HL-60 (cell line): ENCODE measurements around the gene TRIO.

ENCODE experiments used
- DNase-seq, 2 experiments: peaks; one replicate each; pipeline ENCODE4 v3.0.0-alpha.2; 2010 to 2020; ENCODE audit warnings: low read depth in 1 of 2, low spot score in 1 of 2
- H3K27ac ChIP-seq: fragments of 250-450 bp; sonication (Bioruptor Pico); replicated peaks from 2 replicates; pipeline ENCODE4 v1.5.1; 2020; ENCODE audit warnings: mild to moderate bottlenecking, moderate library complexity
- H3K27me3 ChIP-seq: fragments of 250-450 bp; sonication (Bioruptor Pico); 2 replicates; pipeline ENCODE4 v1.5.1; 2021; ENCODE audit warnings: mild to moderate bottlenecking, moderate library complexity; ENCODE audit not compliant: insufficient read depth, poor library complexity, severe bottlenecking
- H3K4me3 ChIP-seq: replicated peaks from 2 replicates; pipeline ENCODE4 v1.5.1; 2011; ENCODE audit warnings: mild to moderate bottlenecking, control low read depth, low read length; ENCODE audit not compliant: insufficient read depth
- GABPA ChIP-seq: IDR thresholded peaks from 2 replicates; pipeline ENCODE4 v1.6.1; 2012; ENCODE audit warnings: low read depth
- POLR2AphosphoS5 ChIP-seq: IDR thresholded peaks from 2 replicates; pipeline ENCODE4 v1.6.1; 2012; ENCODE audit warnings: low read depth
- SPI1 ChIP-seq: IDR thresholded peaks from 2 replicates; pipeline ENCODE4 v1.6.1; 2012; ENCODE audit warnings: low read depth, mild to moderate bottlenecking, borderline replicate concordance
- TF ChIP-seq, protein P1 (sequence below): IDR thresholded peaks from one replicate; pipeline ENCODE4 v1.5.1; 2011; ENCODE audit warnings: low read length, control low read depth, inconsistent platforms; ENCODE audit not compliant: insufficient read depth
- TF ChIP-seq, protein P2 (sequence below): IDR thresholded peaks from 2 replicates; pipeline ENCODE4 v1.6.1; 2012; ENCODE audit warnings: low read depth; ENCODE audit not compliant: insufficient replicate concordance

Gene TRIO

DNA sequence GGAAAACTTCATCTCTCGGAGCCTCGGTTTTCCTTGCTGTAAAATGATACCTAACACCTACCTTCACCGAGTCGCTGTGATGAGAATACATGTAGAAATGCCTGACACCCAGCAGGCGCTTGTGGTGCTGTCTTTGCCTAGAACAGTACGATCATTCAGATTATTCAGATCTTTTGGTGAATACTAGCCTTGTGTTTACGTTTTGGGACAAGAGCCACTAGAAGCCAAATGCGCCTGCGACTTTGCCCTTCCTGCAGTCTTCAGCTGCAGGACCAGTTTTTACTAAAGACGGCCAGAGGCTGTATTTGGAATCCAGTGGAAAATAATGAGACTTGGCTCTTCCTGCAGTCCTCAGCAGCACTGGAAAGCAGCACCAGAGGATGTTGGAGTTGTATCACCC is 189.6 kb downstream of the TRIO start:
- no peak overlapping the region for H3K4me3 ChIP-seq
- TF ChIP-seq POLR2AphosphoS5: no peak
- no peak for TF ChIP-seq GABPA
- TF ChIP-seq, protein P1, sequence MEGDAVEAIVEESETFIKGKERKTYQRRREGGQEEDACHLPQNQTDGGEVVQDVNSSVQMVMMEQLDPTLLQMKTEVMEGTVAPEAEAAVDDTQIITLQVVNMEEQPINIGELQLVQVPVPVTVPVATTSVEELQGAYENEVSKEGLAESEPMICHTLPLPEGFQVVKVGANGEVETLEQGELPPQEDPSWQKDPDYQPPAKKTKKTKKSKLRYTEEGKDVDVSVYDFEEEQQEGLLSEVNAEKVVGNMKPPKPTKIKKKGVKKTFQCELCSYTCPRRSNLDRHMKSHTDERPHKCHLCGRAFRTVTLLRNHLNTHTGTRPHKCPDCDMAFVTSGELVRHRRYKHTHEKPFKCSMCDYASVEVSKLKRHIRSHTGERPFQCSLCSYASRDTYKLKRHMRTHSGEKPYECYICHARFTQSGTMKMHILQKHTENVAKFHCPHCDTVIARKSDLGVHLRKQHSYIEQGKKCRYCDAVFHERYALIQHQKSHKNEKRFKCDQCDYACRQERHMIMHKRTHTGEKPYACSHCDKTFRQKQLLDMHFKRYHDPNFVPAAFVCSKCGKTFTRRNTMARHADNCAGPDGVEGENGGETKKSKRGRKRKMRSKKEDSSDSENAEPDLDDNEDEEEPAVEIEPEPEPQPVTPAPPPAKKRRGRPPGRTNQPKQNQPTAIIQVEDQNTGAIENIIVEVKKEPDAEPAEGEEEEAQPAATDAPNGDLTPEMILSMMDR: no peak
- no peak for TF ChIP-seq SPI1
- TF ChIP-seq, protein P2, sequence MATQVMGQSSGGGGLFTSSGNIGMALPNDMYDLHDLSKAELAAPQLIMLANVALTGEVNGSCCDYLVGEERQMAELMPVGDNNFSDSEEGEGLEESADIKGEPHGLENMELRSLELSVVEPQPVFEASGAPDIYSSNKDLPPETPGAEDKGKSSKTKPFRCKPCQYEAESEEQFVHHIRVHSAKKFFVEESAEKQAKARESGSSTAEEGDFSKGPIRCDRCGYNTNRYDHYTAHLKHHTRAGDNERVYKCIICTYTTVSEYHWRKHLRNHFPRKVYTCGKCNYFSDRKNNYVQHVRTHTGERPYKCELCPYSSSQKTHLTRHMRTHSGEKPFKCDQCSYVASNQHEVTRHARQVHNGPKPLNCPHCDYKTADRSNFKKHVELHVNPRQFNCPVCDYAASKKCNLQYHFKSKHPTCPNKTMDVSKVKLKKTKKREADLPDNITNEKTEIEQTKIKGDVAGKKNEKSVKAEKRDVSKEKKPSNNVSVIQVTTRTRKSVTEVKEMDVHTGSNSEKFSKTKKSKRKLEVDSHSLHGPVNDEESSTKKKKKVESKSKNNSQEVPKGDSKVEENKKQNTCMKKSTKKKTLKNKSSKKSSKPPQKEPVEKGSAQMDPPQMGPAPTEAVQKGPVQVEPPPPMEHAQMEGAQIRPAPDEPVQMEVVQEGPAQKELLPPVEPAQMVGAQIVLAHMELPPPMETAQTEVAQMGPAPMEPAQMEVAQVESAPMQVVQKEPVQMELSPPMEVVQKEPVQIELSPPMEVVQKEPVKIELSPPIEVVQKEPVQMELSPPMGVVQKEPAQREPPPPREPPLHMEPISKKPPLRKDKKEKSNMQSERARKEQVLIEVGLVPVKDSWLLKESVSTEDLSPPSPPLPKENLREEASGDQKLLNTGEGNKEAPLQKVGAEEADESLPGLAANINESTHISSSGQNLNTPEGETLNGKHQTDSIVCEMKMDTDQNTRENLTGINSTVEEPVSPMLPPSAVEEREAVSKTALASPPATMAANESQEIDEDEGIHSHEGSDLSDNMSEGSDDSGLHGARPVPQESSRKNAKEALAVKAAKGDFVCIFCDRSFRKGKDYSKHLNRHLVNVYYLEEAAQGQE: no peak
- DNase-seq: no peak
- no peaks in the 10 kb centered on the region for H3K27me3 ChIP-seq
- H3K27ac ChIP-seq: no peak overlapping the region

DNA sequence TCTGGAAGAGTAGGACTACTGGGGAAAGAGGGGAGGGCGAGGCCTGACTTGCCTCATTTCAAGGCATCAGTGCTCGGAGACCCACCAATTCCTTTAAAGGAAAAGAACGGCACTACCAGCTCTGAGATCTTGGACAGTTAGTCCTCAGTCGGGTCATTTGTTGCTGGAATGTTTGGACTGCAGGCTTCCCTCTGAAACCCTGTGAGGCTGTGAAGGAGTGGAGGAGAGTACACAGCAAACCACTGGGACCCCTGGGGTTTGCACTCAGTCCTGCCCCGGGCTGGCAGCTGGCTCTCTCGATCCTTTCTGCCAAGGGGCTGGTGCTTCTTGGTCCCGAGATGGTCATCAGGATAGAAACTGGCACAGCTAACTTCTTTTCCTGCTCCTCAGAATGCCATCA is 194.5 kb downstream of the TRIO start:
- DNase-seq: no peak
- H3K27me3 ChIP-seq: no peaks in the 10 kb centered on the region
- H3K4me3 ChIP-seq: no peak overlapping the region
- H3K27ac ChIP-seq: no peak overlapping the region
- TF ChIP-seq GABPA (no peak), SPI1 (no peak)
- TF ChIP-seq, protein P2: no peak
- TF ChIP-seq, protein P1: no peak

DNA sequence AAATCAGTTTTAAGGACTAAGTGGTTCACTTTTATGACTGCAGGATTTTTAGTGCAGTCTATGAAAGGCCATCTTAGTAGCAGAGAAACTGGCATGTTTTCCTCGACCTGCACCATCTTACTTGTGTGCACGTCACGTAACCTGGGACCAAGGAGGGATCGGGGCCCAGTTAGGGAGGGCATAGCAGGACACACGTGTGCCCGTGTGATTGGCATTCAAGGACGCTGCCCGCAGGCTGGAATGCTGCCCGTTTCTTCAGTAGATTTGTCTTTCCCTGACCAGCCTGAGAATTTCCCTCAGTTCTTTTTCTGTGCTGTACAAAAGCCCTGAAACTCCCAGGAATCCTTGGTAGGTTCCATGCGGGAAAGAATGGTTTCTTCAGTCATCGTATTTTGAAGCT is 196.3 kb downstream of the TRIO start:
- TF ChIP-seq, protein P1: no peak
- no peak for TF ChIP-seq SPI1
- TF ChIP-seq, protein P2: no peak
- Histone ChIP-seq H3K27me3 (no peaks in the 10 kb centered on the region), H3K27ac (no peak overlapping the region), H3K4me3 (no peak overlapping the region)
- no peak for DNase-seq
